ENCODE data around the gene SAP30BP.

DNA sequence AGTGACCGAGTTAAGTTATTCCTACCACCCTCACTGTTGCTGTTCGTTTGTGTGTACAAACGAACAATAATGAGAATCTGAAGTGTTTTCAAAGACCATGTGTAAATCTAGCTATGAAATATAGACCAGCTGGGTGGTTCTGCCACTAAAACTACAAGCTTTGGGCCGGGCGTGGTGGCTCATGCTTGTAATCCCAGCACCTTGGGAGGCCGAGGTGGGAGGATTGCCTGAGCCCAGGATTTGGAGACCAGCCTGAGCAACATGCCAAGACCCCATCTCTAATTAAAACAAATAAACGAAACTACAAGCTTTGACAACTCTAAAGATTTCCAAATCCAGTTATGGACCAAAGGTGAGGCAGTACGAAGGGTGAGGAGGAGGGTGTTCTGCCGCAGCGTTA is 1.2 kb upstream of the SAP30BP start:
- TF ChIP-seq SMAD1 (IDR thresholded peaks at IDR 0.05; ENCODE audit: low read depth, partially characterized antibody) (no peak), ZNF274 (IDR thresholded peaks at IDR 0.05; ENCODE audit: insufficient read depth, insufficient read length) (no peak), CTCF (IDR thresholded peaks at IDR 0.05 in 2 of 3, conservative IDR thresholded peaks at IDR 0.05 in 1 of 3; ENCODE audit: control insufficient read depth in 2 of 3, extremely low read depth in 1 of 3, insufficient read depth in 1 of 3, low read depth in 3 of 3, low read length in 3 of 3) (no peak), ZNF687 (IDR thresholded peaks at IDR 0.05) (no peak), SPI1 (IDR thresholded peaks at IDR 0.05; ENCODE audit: borderline replicate concordance, insufficient read depth, low read depth, low read length) (no peak), PAX8 (IDR thresholded peaks at IDR 0.05) (no peak), MYC (IDR thresholded peaks at IDR 0.05; ENCODE audit: insufficient read depth, insufficient read length, insufficient replicate concordance, low read length, severe bottlenecking) (no peak), ZNF384 (IDR thresholded peaks at IDR 0.05; ENCODE audit: borderline replicate concordance, low read depth, low read length) (no peak), NR2C1 (IDR thresholded peaks at IDR 0.05) (no peak), JUND (IDR thresholded peaks at IDR 0.05; ENCODE audit: low read depth, low read length) (no peak), EZH2 (IDR thresholded peaks at IDR 0.05; ENCODE audit: borderline replicate concordance, control insufficient read depth, low read depth, low read length) (no peak), MLLT1 (IDR thresholded peaks at IDR 0.05) (no peak), SP1 (IDR thresholded peaks at IDR 0.05; ENCODE audit: low read depth, low read length) (no peak), MXI1 (IDR thresholded peaks at IDR 0.05; ENCODE audit: low read depth, low read length) (no peak)
